GM21423 (cell line): Measurements from ENCODE around the gene PSMA3.

Source experiments
- ATAC-seq: cut with Tn5 transposase; IDR thresholded peaks from one replicate; pipeline ENCODE4 v1.9.1; 2021; ENCODE audit warnings: mild to moderate bottlenecking, moderate library complexity; ENCODE audit not compliant: unreplicated experiment

PSMA3 gene

GRCh38 chr14:58298477-58299400, 54.1 kb downstream of the PSMA3 start, which contains the start of gene ARID4A:
TSS of gene ARID4A (plus strand) at chr14:58298555. CDS start at chr14:58299855, 1,300 bp downstream.
- ATAC-seq: peak; percentile 7

- peak; percentile 4 for ATAC-seq
These were observed 55.0 kb downstream of the PSMA3 start for GRCh38 chr14:58299401-58300330.

- ATAC-seq: no peak
These were observed 56.8 kb downstream of the PSMA3 start for GRCh38 chr14:58301416-58301815.

GRCh38 chr14:58305730-58306129, 61.1 kb downstream of the PSMA3 start:
- no peak for ATAC-seq

GRCh38 chr14:58307597-58308316, 63.1 kb downstream of the PSMA3 start:
- no peak for ATAC-seq

- no peak for ATAC-seq
These were observed 64.4 kb downstream of the PSMA3 start for GRCh38 chr14:58309086-58309485.

- no peak for ATAC-seq
These were observed 69.1 kb downstream of the PSMA3 start for GRCh38 chr14:58313699-58314098.

- ATAC-seq: no peak
These were observed 71.0 kb downstream of the PSMA3 start for GRCh38 chr14:58315606-58316005.
